HepG2 (cell line): Measurements from ENCODE around the gene DNM3. TPM values are rescaled to one million over a fixed set of nuclear protein-coding genes. Genes with fewer than 3 reads are reported as not detected.

ENCODE experiments used
- ATAC-seq: fragments of 200-7000 bp; cut with Tn5 transposase; 3 replicates; pipeline ENCODE4 v1.9.1; 2020; ENCODE audit warnings: mild to moderate bottlenecking, moderate library complexity
- BruUV-seq: library from RNA; stranded (reverse); fragments of 400-500 nt; replicated peaks from 2 replicates; lab custom pipeline; 2021; lab: Mats Ljungman, UMichigan
- CTCF ChIA-PET: fragments of 300-600 bp; formaldehyde crosslinking; extraction: SDS; loops from one replicate; lab custom pipeline; 2021; ENCODE audit warnings: low total read pairs, inconsistent platforms, low intra/inter-chr PET ratio; lab: Yijun Ruan, JAX
- POLR2A ChIA-PET: fragments of 350-600 bp; sonication (Branson Sonifier 250); formaldehyde crosslinking; loops from one replicate; lab custom pipeline; 2020; ENCODE audit warnings: antibody characterized with exemption, inconsistent platforms; lab: Yijun Ruan, JAX
- DNase-seq: peaks from one replicate; pipeline ENCODE4 v3.0.0-alpha.2; 2015; ENCODE audit warnings: low spot score
- FAIRE-seq: peaks from 3 replicates; lab custom pipeline; 2011; peaks lifted over from hg19 to GRCh38; lab: Jason Lieb, UNC
- H2AFZ ChIP-seq: one replicate; pipeline ENCODE4 v1.6.1; 2011; ENCODE audit warnings: low read length, inconsistent platforms
- H3K27ac ChIP-seq: fragments of 300-600 bp; 3 replicates; pipeline ENCODE4 v1.8.0; 2011; ENCODE audit warnings: mixed run types, mild to moderate bottlenecking, mixed read lengths, low read length, inconsistent platforms; ENCODE audit not compliant: insufficient read depth; ENCODE audit errors: extremely low read length
- H3K27me3 ChIP-seq, 2 experiments: fragments of 200-600 bp in 1 of 2; 2 replicates in 1 of 2; 3 replicates in 1 of 2; pipeline versions ENCODE4 v1.6.0 to v1.8.0; 2011; ENCODE audit warnings: low read length in 2 of 2, mild to moderate bottlenecking in 2 of 2, moderate library complexity in 2 of 2, inconsistent platforms in 1 of 2; ENCODE audit not compliant: insufficient read depth in 2 of 2, control insufficient read depth in 1 of 2
- H3K36me3 ChIP-seq, 2 experiments: fragments of 200-600 bp in 1 of 2; replicated peaks in 1 of 2; 2 replicates in 1 of 2; 3 replicates in 1 of 2; pipeline versions ENCODE4 v1.5.1 to v1.8.0; 2011; ENCODE audit warnings: low read length in 2 of 2, inconsistent platforms in 1 of 2; ENCODE audit not compliant: insufficient read depth in 2 of 2, control insufficient read depth in 1 of 2
- H3K4me1 ChIP-seq: 2 replicates; pipeline ENCODE4 v1.5.1; 2012; ENCODE audit warnings: low read length, inconsistent platforms; ENCODE audit not compliant: insufficient read depth
- H3K4me2 ChIP-seq: 2 replicates; pipeline ENCODE4 v1.6.0; 2011; ENCODE audit warnings: low read depth, low read length, inconsistent platforms
- H3K4me3 ChIP-seq, 3 experiments: fragments of 200-600 bp in 1 of 3; sonication (generic), shearing (Covaris generic) in 1 of 3; replicated peaks in 1 of 3; 2 replicates each; pipeline ENCODE4 v1.5.1; 2011 to 2016; ENCODE audit warnings: low read length in 3 of 3, inconsistent platforms in 2 of 3, low read depth in 2 of 3, mild to moderate bottlenecking in 2 of 3, control low read depth in 1 of 3, mixed read lengths in 1 of 3; ENCODE audit not compliant: insufficient read depth in 1 of 3
- H3K79me2 ChIP-seq: one replicate; pipeline ENCODE4 v1.6.1; 2011; ENCODE audit warnings: low read length, inconsistent platforms; ENCODE audit not compliant: insufficient read depth
- H3K9ac ChIP-seq: 2 replicates; pipeline ENCODE4 v1.6.0; 2011; ENCODE audit warnings: mild to moderate bottlenecking, low read depth, low read length, inconsistent platforms; ENCODE audit not compliant: insufficient read depth
- H3K9me3 ChIP-seq: 2 replicates; pipeline ENCODE4 v1.5.1; 2012; ENCODE audit warnings: mild to moderate bottlenecking, low read length
- H4K20me1 ChIP-seq: 2 replicates; pipeline ENCODE4 v1.6.0; 2011; ENCODE audit warnings: inconsistent platforms, mild to moderate bottlenecking, low read length, moderate library complexity; ENCODE audit not compliant: insufficient read depth
- AGO2 ChIP-seq: fragments of 200-400 bp; formaldehyde crosslinking; optimal IDR thresholded peaks from 2 replicates; pipeline ENCODE3; 2017; ENCODE audit warnings: mild to moderate bottlenecking, low read depth, low read length, moderate library complexity
- CEBPZ ChIP-seq: IDR thresholded peaks from 2 replicates; pipeline ENCODE4 v1.6.1; 2012; ENCODE audit warnings: low read length, improper control_type of control experiment
- CENPX ChIP-seq: sonication (generic); formaldehyde crosslinking; IDR thresholded peaks from 2 replicates; pipeline ENCODE4 v1.9.0; 2021; ENCODE audit warnings: mild to moderate bottlenecking, missing genetic modification reagents, moderate library complexity
- EED ChIP-seq: sonication (generic); formaldehyde crosslinking; IDR thresholded peaks from 2 replicates; pipeline ENCODE4 v1.5.0; 2020; ENCODE audit warnings: mild to moderate bottlenecking, missing genetic modification reagents
- GTF3A ChIP-seq: sonication (generic); formaldehyde crosslinking; conservative IDR thresholded peaks from 2 replicates; pipeline ENCODE4 v1.4.0; 2020; ENCODE audit warnings: mild to moderate bottlenecking, missing genetic modification reagents
- HDAC6 ChIP-seq: fragments of 200-600 bp; sonication (generic); IDR thresholded peaks from 2 replicates; pipeline ENCODE4 v1.7.0; 2017; ENCODE audit warnings: mild to moderate bottlenecking, antibody characterized with exemption, low read length, low read depth
- KMT2A ChIP-seq: sonication (generic); formaldehyde crosslinking; IDR thresholded peaks from 2 replicates; pipeline ENCODE4 v1.4.0; 2020; ENCODE audit warnings: missing genetic modification reagents
- TAF1 ChIP-seq: sonication (generic); formaldehyde crosslinking; IDR thresholded peaks from 2 replicates; pipeline ENCODE4 v1.4.0; 2020; ENCODE audit warnings: missing genetic modification reagents
- TFDP1 ChIP-seq: IDR thresholded peaks from 2 replicates; pipeline ENCODE4 v1.6.1; 2016; ENCODE audit warnings: missing compliant biosample characterization, missing genetic modification reagents, borderline replicate concordance
- XBP1 ChIP-seq: sonication (generic); formaldehyde crosslinking; IDR thresholded peaks from 2 replicates; pipeline ENCODE4 v1.5.0; 2020; ENCODE audit warnings: missing genetic modification reagents
- ZBED4 ChIP-seq: sonication (generic); formaldehyde crosslinking; IDR thresholded peaks from 2 replicates; pipeline ENCODE4 v1.4.0; 2020; ENCODE audit warnings: missing genetic modification reagents, borderline replicate concordance
- ZBTB3 ChIP-seq: sonication (generic); formaldehyde crosslinking; IDR thresholded peaks from 2 replicates; pipeline ENCODE4 v1.4.0; 2020; ENCODE audit warnings: low read depth, mild to moderate bottlenecking, moderate library complexity, missing genetic modification reagents, borderline replicate concordance
- ZBTB7A ChIP-seq: sonication (generic); formaldehyde crosslinking; IDR thresholded peaks from 2 replicates; pipeline ENCODE4 v1.8.0; 2022; ENCODE audit warnings: mild to moderate bottlenecking, missing genetic modification reagents
- ZNF432 ChIP-seq: sonication (generic); formaldehyde crosslinking; IDR thresholded peaks from 2 replicates; pipeline ENCODE4 v1.5.0; 2020; ENCODE audit warnings: missing genetic modification reagents, mild to moderate bottlenecking, borderline replicate concordance
- ZNF747 ChIP-seq: sonication (generic); formaldehyde crosslinking; IDR thresholded peaks from 2 replicates; pipeline ENCODE4 v1.8.1; 2023; ENCODE audit warnings: missing genetic modification reagents, mild to moderate bottlenecking, borderline replicate concordance
- ZNF792 ChIP-seq: IDR thresholded peaks from 2 replicates; pipeline ENCODE4 v1.6.1; 2016
- WGBS: methylation state at CpG from one replicate; pipeline ENCODE4 v1.1.6; 2017; ENCODE audit warnings: low lambda C conversion rate; 5-methylcytosine and 5-hydroxymethylcytosine counted together
- in situ Hi-C: cut with HindIII; loops from 2 replicates; pipeline ENCODE4 v1.10.0; 2017; ENCODE audit warnings: low pct_unique_long_range_greater_than_20kb; ENCODE audit not compliant: extremely low pct_ligation_motif_present
- intact Hi-C: fragments of 100-400 bp; cut with micrococcal nuclease; formaldehyde crosslinking; loops from one replicate; pipeline ENCODE4 v1.10.0; 2022; ENCODE audit not compliant: unreplicated experiment
- polyA plus RNA-seq, 8 experiments: library from polyadenylated mRNA; depleted of rRNA in 3 of 8; stranded (reverse) in 7 of 8; unstranded in 1 of 8; fragments of >200 nt; fragmentation: Illumina TruSeq in 4 of 8; extraction: Trizol in 4 of 8; gene quantifications; 2 replicates each; pipeline versions ENCODE4 v1.2.1 to v1.2.3, GENCODE V29; 2011 to 2016; ENCODE audit warnings: low read depth in 4 of 8, missing spikeins in 1 of 8, mixed read lengths in 1 of 8; ENCODE audit not compliant: insufficient read depth in 1 of 8
- total RNA-seq, 5 experiments: library from RNA; depleted of rRNA; stranded (reverse); fragments of >200 nt; fragmentation: Illumina TruSeq; extraction: Trizol; gene quantifications; 2 replicates each; pipeline ENCODE4 v1.2.3, GENCODE V29; 2016; ENCODE audit warnings: low read depth in 1 of 5

DNM3 gene
- total and polyA plus RNA-seq, 2 of the 13 experiments (the other 11 are each of a cell fraction or from before 2014, with no cell fraction given), result 0.05 TPM; not detected in 1

GRCh38 chr1:172185996-172186395 is 344.7 kb downstream of the DNM3 start:
- H4K20me1 ChIP-seq, result no peaks in the 10 kb centered on the region
- CTCF ChIA-PET, result no interaction called here
- intact Hi-C loops (no loop called here), in situ Hi-C loops (no loop called here)
- no peak overlapping the region for H2AFZ ChIP-seq
- no peaks in the 10 kb centered on the region for H3K79me2 ChIP-seq
- DNase-seq (no peak), FAIRE-seq (no peak), ATAC-seq (no peak)
- no peak overlapping the region for H3K27ac ChIP-seq
- H3K4me1 ChIP-seq, result no peaks in the 10 kb centered on the region
- H3K9me3 ChIP-seq, result no peaks in the 10 kb centered on the region
- POLR2A ChIA-PET, result no interaction called here
- H3K4me2 ChIP-seq, result no peak overlapping the region
- no peak overlapping the region for H3K9ac ChIP-seq
- no TSS peak for BruUV-seq
- WGBS, result 0% methylated on average over 3 of the region's 3 CpGs
- no peaks in the 10 kb centered on the region for H3K27me3 ChIP-seq
- H3K4me3 ChIP-seq, result no peak overlapping the region
- H3K36me3 ChIP-seq, result no peaks in the 10 kb centered on the region
- TF ChIP-seq ZNF432 (CRISPR knock-in tag) (no peak), CEBPZ (no peak), ZBED4 (CRISPR knock-in tag) (no peak), ZBTB3 (CRISPR knock-in tag) (no peak), ZBTB7A (no peak), KMT2A (CRISPR knock-in tag) (no peak), ZNF792 (CRISPR knock-in tag) (no peak), AGO2 (no peak), ZNF747 (CRISPR knock-in tag) (no peak), CENPX (CRISPR knock-in tag) (no peak), HDAC6 (no peak), GTF3A (CRISPR knock-in tag) (no peak), XBP1 (CRISPR knock-in tag) (no peak), TAF1 (CRISPR knock-in tag) (no peak), TFDP1 (CRISPR knock-in tag) (no peak), EED (CRISPR knock-in tag) (no peak)
